NCI-H187 treated with DMSO at 0.1 percent for 48 hours (cell line): ENCODE measurements around the gene RIN3.
A peak's percentile ranks its signal among the peaks of the same experiment; 100 is the strongest.
"Not testable (repeated sequence)": the region's sequence is repeated elsewhere in the genome, so short reads cannot be mapped to it uniquely, and the experiment has no call there.

Source experiments
- DNase-seq: peaks from one replicate; lab custom pipeline; 2025; lab: John Stamatoyannopoulos, UW

RIN3 gene

GRCh38 chr14:92690171-92691011 is 176.8 kb downstream of the RIN3 start:
- no peak for DNase-seq

- DNase-seq, result peak; percentile 39
These were observed 179.2 kb downstream of the RIN3 start for GRCh38 chr14:92692822-92693226.

GRCh38 chr14:92693998-92694795 is 180.6 kb downstream of the RIN3 start:
- DNase-seq, result peak; percentile 81

GRCh38 chr14:92694807-92695206 is 181.2 kb downstream of the RIN3 start:
- DNase-seq, result no peak

- DNase-seq, result no peak
These were observed 182.0 kb downstream of the RIN3 start for GRCh38 chr14:92695562-92695961.

- no peak for DNase-seq
These were observed 182.8 kb downstream of the RIN3 start for GRCh38 chr14:92696366-92696765.

- DNase-seq, result no peak
These were observed 184.8 kb downstream of the RIN3 start for GRCh38 chr14:92698393-92698792.

- DNase-seq, result no peak
These were observed 188.2 kb downstream of the RIN3 start for GRCh38 chr14:92701826-92702225.

GRCh38 chr14:92702441-92702918 is 188.9 kb downstream of the RIN3 start:
- no peak for DNase-seq

- DNase-seq, result no peak
These were observed 189.9 kb downstream of the RIN3 start for GRCh38 chr14:92703516-92703915.

GRCh38 chr14:92704036-92704804 is 190.6 kb downstream of the RIN3 start:
- DNase-seq, result no peak

- DNase-seq, result no peak
These were observed 191.2 kb downstream of the RIN3 start for GRCh38 chr14:92704821-92705220.

- no peak for DNase-seq
These were observed 192.8 kb downstream of the RIN3 start for GRCh38 chr14:92706386-92706785.

GRCh38 chr14:92709340-92710000 is 195.9 kb downstream of the RIN3 start:
- DNase-seq, result no peak

- DNase-seq, result no peak
These were observed 196.4 kb downstream of the RIN3 start for GRCh38 chr14:92710001-92710341.

GRCh38 chr14:92711976-92712653 is 198.5 kb downstream of the RIN3 start:
- no peak for DNase-seq

GRCh38 chr14:92712654-92713051 is 199.1 kb downstream of the RIN3 start:
- no peak for DNase-seq

GRCh38 chr14:92714739-92715307 is 201.2 kb downstream of the RIN3 start:
- DNase-seq, result not testable (repeated sequence)

GRCh38 chr14:92716131-92716530 is 202.6 kb downstream of the RIN3 start:
- DNase-seq, result no peak

GRCh38 chr14:92717571-92718042 is 204.0 kb downstream of the RIN3 start:
- DNase-seq, result no peak

- no peak for DNase-seq
These were observed 205.1 kb downstream of the RIN3 start for GRCh38 chr14:92718664-92719063.
